ENCODE results near the gene SDK1.

DNA sequence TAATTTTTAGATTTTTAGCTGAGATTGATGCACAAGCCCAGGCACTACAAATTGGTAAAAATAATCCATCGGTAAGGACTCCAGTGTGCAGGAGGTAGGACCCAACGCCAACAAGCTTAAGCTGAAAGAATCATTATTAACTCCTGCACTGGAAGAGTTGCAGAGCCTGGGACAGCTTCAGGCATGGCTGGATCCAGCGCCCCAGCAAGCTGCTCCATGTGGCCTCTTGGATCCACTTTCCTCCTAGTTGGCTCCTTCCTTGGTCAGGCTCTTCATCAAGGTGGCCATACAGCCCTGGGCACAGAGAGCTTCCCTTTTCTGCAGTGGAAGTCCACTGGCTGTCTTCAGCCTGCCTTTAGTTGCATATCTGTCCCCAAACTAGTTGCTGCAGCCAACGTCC is 883.6 kb downstream of the SDK1 start:
- TF ChIP-seq, protein P1, sequence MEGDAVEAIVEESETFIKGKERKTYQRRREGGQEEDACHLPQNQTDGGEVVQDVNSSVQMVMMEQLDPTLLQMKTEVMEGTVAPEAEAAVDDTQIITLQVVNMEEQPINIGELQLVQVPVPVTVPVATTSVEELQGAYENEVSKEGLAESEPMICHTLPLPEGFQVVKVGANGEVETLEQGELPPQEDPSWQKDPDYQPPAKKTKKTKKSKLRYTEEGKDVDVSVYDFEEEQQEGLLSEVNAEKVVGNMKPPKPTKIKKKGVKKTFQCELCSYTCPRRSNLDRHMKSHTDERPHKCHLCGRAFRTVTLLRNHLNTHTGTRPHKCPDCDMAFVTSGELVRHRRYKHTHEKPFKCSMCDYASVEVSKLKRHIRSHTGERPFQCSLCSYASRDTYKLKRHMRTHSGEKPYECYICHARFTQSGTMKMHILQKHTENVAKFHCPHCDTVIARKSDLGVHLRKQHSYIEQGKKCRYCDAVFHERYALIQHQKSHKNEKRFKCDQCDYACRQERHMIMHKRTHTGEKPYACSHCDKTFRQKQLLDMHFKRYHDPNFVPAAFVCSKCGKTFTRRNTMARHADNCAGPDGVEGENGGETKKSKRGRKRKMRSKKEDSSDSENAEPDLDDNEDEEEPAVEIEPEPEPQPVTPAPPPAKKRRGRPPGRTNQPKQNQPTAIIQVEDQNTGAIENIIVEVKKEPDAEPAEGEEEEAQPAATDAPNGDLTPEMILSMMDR (conservative IDR thresholded peaks at IDR 0.05) = no peak
- no peak for TF ChIP-seq ZFX (IDR thresholded peaks at IDR 0.05)
